HG02571 (cell line): ENCODE measurements around the gene ZNF574.

Source experiments
- ATAC-seq: cut with Tn5 transposase; IDR thresholded peaks from one replicate; pipeline ENCODE4 v1.9.1; 2021; ENCODE audit warnings: mild to moderate bottlenecking, moderate library complexity; ENCODE audit not compliant: unreplicated experiment

ZNF574 gene

GRCh38 chr19:42078538-42079275 is 2.7 kb downstream of the ZNF574 start:
- no peak for ATAC-seq

- no peak for ATAC-seq
Measured at GRCh38 chr19:42079276-42079669, 3.3 kb downstream of the ZNF574 start.

- ATAC-seq, result no peak
Measured at GRCh38 chr19:42079886-42080763, 4.2 kb downstream of the ZNF574 start.

- ATAC-seq, result no peak
Measured at GRCh38 chr19:42080764-42081375, 4.9 kb downstream of the ZNF574 start.

GRCh38 chr19:42081584-42082203 is 5.7 kb downstream of the ZNF574 start:
- ATAC-seq, result no peak

- no peak for ATAC-seq
Measured at GRCh38 chr19:42083537-42083936, 7.6 kb downstream of the ZNF574 start.

GRCh38 chr19:42086188-42086736 is 10.3 kb downstream of the ZNF574 start:
- no peak for ATAC-seq

GRCh38 chr19:42086770-42087550 is 11.0 kb downstream of the ZNF574 start:
- no peak for ATAC-seq

GRCh38 chr19:42088471-42089190 is 12.7 kb downstream of the ZNF574 start:
- ATAC-seq, result no peak

- ATAC-seq, result no peak
Measured at GRCh38 chr19:42089191-42089750, 13.3 kb downstream of the ZNF574 start.

- ATAC-seq, result no peak
Measured at GRCh38 chr19:42089772-42090171, 13.8 kb downstream of the ZNF574 start.

- no peak for ATAC-seq
Measured at GRCh38 chr19:42090672-42091071, 14.7 kb downstream of the ZNF574 start.

- ATAC-seq, result no peak
Measured at GRCh38 chr19:42091300-42091699, 15.3 kb downstream of the ZNF574 start.

- ATAC-seq, result no peak
Measured at GRCh38 chr19:42091742-42092141, 15.8 kb downstream of the ZNF574 start.

- ATAC-seq, result no peak
Measured at GRCh38 chr19:42092350-42092749, 16.4 kb downstream of the ZNF574 start.

- ATAC-seq, result no peak
Measured at GRCh38 chr19:42093505-42093904, 17.5 kb downstream of the ZNF574 start.

GRCh38 chr19:42093926-42094325 is 18.0 kb downstream of the ZNF574 start:
- no peak for ATAC-seq

GRCh38 chr19:42095142-42095813 is 19.3 kb downstream of the ZNF574 start:
- no peak for ATAC-seq

- no peak for ATAC-seq
Measured at GRCh38 chr19:42095814-42096230, 19.9 kb downstream of the ZNF574 start.
